Measurements from ENCODE around the gene GPAM.

GRCh38 chr10:112210666-112211065, 27.1 kb upstream of the GPAM start:
- TF ChIP-seq POLR2A (IDR thresholded peaks at IDR 0.05; ENCODE audit: low read length) (no peak), GATA1 (IDR thresholded peaks at IDR 0.05; ENCODE audit: low read depth, low read length) (no peak)
